Endodermal cell (in vitro differentiated cells): ENCODE measurements around the gene ADGRB3. TPM values are rescaled to one million over a fixed set of nuclear protein-coding genes. Genes with fewer than 3 reads are reported as not detected.

Experiments used
- DNase-seq: peaks from one replicate; pipeline ENCODE4 v3.0.0-alpha.2; 2017
- H3K27ac ChIP-seq: 2 replicates; pipeline ENCODE4 v1.5.1; 2013; ENCODE audit warnings: mild to moderate bottlenecking, low read depth, low read length, moderate library complexity
- H3K27me3 ChIP-seq: 2 replicates; pipeline ENCODE4 v1.6.1; 2013; ENCODE audit warnings: mild to moderate bottlenecking, low read length, moderate library complexity; ENCODE audit not compliant: insufficient read depth, control insufficient read depth, poor library complexity, severe bottlenecking
- H3K36me3 ChIP-seq: 2 replicates; pipeline ENCODE4 v1.7.0; 2013; ENCODE audit warnings: mild to moderate bottlenecking, low read length, moderate library complexity; ENCODE audit not compliant: control insufficient read depth, insufficient read depth
- H3K4me1 ChIP-seq: one replicate; pipeline ENCODE4 v1.7.0; 2013; ENCODE audit warnings: low read length; ENCODE audit not compliant: control insufficient read depth, insufficient read depth
- H3K4me3 ChIP-seq: 2 replicates; pipeline ENCODE4 v1.5.1; 2013; ENCODE audit warnings: mild to moderate bottlenecking, low read length, moderate library complexity
- H3K9ac ChIP-seq: 2 replicates; pipeline ENCODE4 v1.6.1; 2013; ENCODE audit warnings: mild to moderate bottlenecking, low read length, moderate library complexity; ENCODE audit not compliant: poor library complexity, severe bottlenecking; ENCODE audit errors: extremely low read depth
- H3K9me3 ChIP-seq: 2 replicates; pipeline ENCODE4 v1.6.1; 2013; ENCODE audit warnings: mild to moderate bottlenecking, low read length, moderate library complexity; ENCODE audit not compliant: control insufficient read depth
- H3K27ac Mint-ChIP-seq: 2 replicates; pipeline ENCODE4 v1.8.0; 2020; ENCODE audit warnings: mixed read lengths
- H3K27me3 Mint-ChIP-seq: 2 replicates; pipeline ENCODE4 v1.8.0; 2021; ENCODE audit warnings: mild to moderate bottlenecking, mixed read lengths; ENCODE audit not compliant: insufficient read depth
- H3K36me3 Mint-ChIP-seq: 2 replicates; pipeline ENCODE4 v1.8.0; 2020; ENCODE audit warnings: low read depth, mixed read lengths
- H3K4me1 Mint-ChIP-seq: 2 replicates; pipeline ENCODE4 v1.8.0; 2020; ENCODE audit warnings: mixed read lengths
- H3K4me3 Mint-ChIP-seq: 2 replicates; pipeline ENCODE4 v1.8.0; 2020; ENCODE audit warnings: mild to moderate bottlenecking, moderate library complexity, mixed read lengths
- H3K9me3 Mint-ChIP-seq: 2 replicates; pipeline ENCODE4 v1.8.0; 2020; ENCODE audit warnings: mild to moderate bottlenecking, mixed read lengths
- WGBS, 2 experiments: methylation state at CpG; one replicate each; pipeline versions ENCODE4 v1.1.5 to v1.1.7; 2013; ENCODE audit warnings: missing lambda C conversion rate in 2 of 2, mixed read lengths in 1 of 2; ENCODE audit not compliant: insufficient coverage in 1 of 2, insufficient read length in 1 of 2; 5-methylcytosine and 5-hydroxymethylcytosine counted together
- total RNA-seq, 2 donors: library from RNA; stranded (reverse); fragmentation: NEBNext Ultra II Directional in 1 of 2; extraction: Animal tissue kit (Norgen Biotek cat#: 25700) in 1 of 2; gene quantifications; 2 replicates in 1 of 2; 3 replicates in 1 of 2; pipeline ENCODE4 v1.2.1, GENCODE V29; 2021
- TF ChIP-seq, protein P1 (sequence below): fragments of 200-600 bp; sonication (generic); conservative IDR thresholded peaks from 2 replicates; pipeline ENCODE4 v1.5.0; 2021; ENCODE audit warnings: antibody characterized with exemption, mild to moderate bottlenecking

ADGRB3 gene
- total RNA-seq, 2 donors from 2014 or later: 0.33 to 1.3 TPM

- H3K4me1 ChIP-seq: no peaks in the 10 kb centered on the region
- no peak for DNase-seq
- H3K4me1 Mint-ChIP-seq: no peaks in the 10 kb centered on the region
- TF ChIP-seq, protein P1, sequence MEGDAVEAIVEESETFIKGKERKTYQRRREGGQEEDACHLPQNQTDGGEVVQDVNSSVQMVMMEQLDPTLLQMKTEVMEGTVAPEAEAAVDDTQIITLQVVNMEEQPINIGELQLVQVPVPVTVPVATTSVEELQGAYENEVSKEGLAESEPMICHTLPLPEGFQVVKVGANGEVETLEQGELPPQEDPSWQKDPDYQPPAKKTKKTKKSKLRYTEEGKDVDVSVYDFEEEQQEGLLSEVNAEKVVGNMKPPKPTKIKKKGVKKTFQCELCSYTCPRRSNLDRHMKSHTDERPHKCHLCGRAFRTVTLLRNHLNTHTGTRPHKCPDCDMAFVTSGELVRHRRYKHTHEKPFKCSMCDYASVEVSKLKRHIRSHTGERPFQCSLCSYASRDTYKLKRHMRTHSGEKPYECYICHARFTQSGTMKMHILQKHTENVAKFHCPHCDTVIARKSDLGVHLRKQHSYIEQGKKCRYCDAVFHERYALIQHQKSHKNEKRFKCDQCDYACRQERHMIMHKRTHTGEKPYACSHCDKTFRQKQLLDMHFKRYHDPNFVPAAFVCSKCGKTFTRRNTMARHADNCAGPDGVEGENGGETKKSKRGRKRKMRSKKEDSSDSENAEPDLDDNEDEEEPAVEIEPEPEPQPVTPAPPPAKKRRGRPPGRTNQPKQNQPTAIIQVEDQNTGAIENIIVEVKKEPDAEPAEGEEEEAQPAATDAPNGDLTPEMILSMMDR: no peak
- H3K27ac ChIP-seq: no peak overlapping the region
- peaks cover 43% of the 10 kb centered on the region for H3K27me3 ChIP-seq
- no peak overlapping the region for H3K27ac Mint-ChIP-seq
- no peaks in the 10 kb centered on the region for H3K9me3 ChIP-seq
- H3K9me3 Mint-ChIP-seq: no peaks in the 10 kb centered on the region
- WGBS, 2 experiments: 93% methylated on average over 1 of the region's 1 CpG; no CpG with 5 or more reads in 1 of the 2 experiments
- H3K36me3 ChIP-seq: no peaks in the 10 kb centered on the region
- H3K4me3 ChIP-seq: no peak overlapping the region
- no peaks in the 10 kb centered on the region for H3K36me3 Mint-ChIP-seq
- H3K4me3 Mint-ChIP-seq: no peak overlapping the region
- peaks cover 21% of the 10 kb centered on the region for H3K27me3 Mint-ChIP-seq
- H3K9ac ChIP-seq: no peak overlapping the region
Observed at GRCh38 chr6:69366831-69367230, 731.7 kb downstream of the ADGRB3 start.

DNA sequence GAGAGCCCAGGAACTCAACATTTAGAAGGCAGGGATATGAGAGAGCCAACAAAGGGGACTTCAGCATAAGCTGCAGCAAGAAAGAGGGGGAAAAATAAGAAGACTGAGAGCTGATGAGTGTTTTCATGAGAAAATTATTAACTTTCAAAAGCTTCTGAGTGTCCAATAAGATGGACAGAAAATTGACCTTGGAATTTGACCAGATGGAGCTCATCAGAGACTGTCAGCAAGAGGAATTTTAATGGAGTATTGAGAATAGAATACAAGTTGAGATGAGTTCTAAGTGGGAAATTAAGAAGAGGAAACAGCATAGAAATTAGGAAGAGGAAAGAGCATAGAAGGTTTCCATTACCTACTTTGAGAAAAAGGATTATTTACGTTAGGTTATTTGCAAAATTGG, 733.5 kb downstream of the ADGRB3 start:
- Mint-ChIP-seq H3K36me3 (no peaks in the 10 kb centered on the region), H3K27me3 (peaks cover 31% of the 10 kb centered on the region), H3K9me3 (no peaks in the 10 kb centered on the region), H3K4me3 (no peak overlapping the region), H3K27ac (no peak overlapping the region), H3K4me1 (no peaks in the 10 kb centered on the region)
- no peak for DNase-seq
- Histone ChIP-seq H3K27ac (no peak overlapping the region), H3K9ac (no peak overlapping the region), H3K36me3 (no peaks in the 10 kb centered on the region), H3K4me3 (no peak overlapping the region), H3K4me1 (no peaks in the 10 kb centered on the region), H3K27me3 (peaks cover 58% of the 10 kb centered on the region), H3K9me3 (no peaks in the 10 kb centered on the region)
- WGBS, 2 experiments: no CpG with 5 or more reads among the region's 1 CpG
- TF ChIP-seq, protein P1: no peak

DNA sequence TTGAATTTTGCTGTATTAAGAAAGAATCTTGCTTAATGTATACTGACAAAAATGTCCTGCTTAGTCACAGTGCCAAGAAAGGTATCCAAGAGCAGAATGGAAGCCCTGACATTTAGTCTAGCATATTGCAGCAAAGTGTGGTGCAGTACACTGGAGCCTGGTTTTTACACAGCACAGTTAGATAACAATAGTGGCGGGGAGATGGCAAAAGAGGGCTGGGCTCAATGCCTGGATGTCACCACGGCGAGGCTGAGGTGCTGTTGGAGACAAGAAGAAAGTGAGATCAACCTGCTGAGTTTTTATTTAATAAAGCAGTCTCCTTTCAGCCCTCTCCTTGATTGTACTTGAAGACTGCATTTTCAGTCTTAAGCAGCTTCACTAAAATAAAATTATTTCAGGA, 735.7 kb downstream of the ADGRB3 start:
- Mint-ChIP-seq H3K27me3 (peaks cover 52% of the 10 kb centered on the region), H3K36me3 (no peaks in the 10 kb centered on the region), H3K27ac (no peak overlapping the region), H3K4me3 (no peak overlapping the region), H3K4me1 (no peaks in the 10 kb centered on the region), H3K9me3 (no peaks in the 10 kb centered on the region)
- no peak for DNase-seq
- Histone ChIP-seq H3K4me1 (no peaks in the 10 kb centered on the region), H3K27me3 (peaks cover 79% of the 10 kb centered on the region), H3K4me3 (no peak overlapping the region), H3K36me3 (no peaks in the 10 kb centered on the region), H3K9me3 (no peaks in the 10 kb centered on the region), H3K9ac (no peak overlapping the region), H3K27ac (no peak overlapping the region)
- WGBS, 2 experiments: 80 to 91% methylated on average over 1 to 3 of the region's 3 CpGs
- TF ChIP-seq, protein P1: no peak
